Stimulated activated CD4-positive, alpha-beta T cell treated with anti-CD3 and anti-CD28 coated beads, Interleukin-2, amount 100 ng/mL, for 48 hours (primary cell): Measurements from ENCODE around the gene DGUOK.

Experiments
- DNase-seq, 2 donors: peaks; one replicate each; pipeline ENCODE4 v3.0.0-alpha.2; 2020

The DGUOK gene

DNA sequence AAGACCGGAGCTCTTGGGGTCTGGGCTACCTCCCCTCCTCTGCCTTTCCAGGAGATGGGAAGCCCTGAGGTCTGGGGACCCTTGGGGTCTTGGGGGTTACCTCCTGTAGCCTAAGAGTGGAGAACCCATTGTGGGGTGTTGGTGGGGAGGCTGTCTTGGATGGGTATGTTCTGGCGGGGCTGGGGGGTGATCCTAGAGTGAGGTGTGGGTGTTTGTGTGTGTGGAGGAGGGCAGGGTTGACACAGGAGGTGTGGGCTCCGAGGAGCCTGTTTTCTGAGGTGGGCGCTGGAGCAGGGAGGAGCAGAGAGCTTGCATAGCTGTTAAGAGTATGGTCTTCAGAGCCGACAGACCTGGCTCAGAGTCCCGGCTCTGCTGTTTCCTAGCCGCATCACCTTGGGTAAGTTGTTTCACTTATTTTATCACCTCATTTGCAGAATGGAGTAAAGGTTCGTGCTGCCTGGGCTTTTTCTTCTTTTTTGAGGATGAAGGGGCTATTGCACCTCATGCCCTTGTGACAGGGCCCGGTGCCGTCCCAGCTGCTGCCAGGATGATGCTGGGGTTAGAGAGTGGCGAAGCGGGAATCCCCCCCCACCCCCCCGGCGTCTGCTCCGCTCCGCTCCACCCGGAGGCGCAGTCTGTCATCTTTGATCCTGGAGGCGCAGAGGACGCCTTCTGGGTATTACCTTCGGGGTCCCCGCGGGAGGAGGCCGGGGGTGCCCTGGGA is 75.3 kb downstream of the DGUOK start:
- DNase-seq = no peak

DNA sequence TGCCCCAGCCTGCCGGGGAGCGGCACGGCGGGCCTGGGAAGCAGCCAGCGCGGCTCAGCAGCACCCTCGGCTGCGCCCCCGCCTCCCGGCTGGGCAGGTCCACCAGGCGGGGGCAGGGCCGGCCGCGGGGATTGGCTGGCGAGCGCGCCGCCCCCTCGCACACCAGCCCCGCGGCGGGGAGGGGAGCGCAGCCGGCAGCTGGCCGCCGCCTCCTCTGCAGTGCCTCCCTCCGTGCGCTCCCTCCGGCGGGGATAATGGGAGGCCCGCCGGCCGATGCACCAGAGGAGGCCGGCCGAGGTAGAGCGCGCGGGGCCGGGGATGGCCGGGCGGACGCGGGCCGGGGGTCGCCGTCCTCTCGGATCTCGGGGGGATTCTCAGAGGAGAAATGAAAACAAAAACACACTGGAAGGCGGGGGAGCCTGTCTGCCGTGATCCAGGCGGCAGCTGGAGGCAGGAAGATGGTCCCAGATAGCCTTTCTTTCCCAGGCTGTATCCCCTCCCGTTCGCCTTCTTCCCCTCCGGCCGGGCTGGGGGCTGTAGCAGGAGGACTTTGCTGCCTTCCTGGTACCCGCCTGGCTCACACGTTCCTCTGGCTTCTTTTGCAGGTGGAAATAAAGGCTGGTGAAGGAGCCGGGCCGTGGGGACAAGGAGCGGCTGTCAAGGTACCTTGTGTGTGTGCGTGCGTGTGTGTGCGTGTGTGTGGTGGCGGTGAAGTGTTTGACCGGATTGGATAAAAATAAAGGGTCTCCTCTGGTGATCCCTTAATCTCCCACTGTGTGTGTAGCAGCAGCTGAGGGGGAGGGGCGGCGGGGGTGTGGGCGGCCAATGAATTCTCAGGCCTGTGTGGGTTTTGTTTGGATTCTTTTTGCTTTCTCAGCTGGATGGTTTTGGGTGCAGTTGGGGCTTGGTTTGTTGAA is 76.1 kb downstream of the DGUOK start:
- peak; percentile 67 to 75 for DNase-seq

DNA sequence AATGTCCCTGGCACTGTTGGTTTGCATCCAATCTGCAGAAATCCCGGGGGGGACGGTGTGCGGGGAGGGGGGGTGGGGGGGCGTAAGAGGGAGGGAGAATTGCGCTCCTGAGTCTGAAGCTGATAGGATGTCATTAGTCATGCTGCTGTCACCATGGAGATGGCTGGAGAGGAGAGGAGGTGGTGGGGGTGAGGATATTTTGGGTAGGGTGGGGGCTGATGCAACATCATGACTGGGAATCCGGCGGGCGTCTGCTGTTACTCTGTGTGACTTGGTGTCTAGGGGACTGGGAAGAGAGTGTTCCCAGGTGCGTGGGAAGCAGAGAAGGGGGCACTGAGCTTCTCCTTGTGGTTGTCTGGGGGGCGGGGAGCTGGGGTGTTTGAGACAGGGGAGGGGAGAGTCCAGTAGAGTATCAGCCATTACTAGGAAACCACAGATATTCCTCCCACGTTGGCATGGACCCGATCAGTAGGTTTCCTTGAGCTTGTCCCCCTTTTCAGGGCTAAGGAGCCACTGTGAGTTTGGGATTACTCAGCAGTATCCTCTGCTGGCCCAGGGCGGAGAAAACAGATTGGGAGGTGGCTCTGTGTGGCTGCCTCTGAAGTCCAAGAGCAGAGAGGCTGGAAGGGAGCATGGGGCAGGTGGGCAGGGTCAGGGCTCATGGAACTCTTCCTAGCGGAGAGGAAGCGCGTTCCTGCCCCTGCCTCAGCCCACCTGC is 77.0 kb downstream of the DGUOK start:
- no peak for DNase-seq

DNA sequence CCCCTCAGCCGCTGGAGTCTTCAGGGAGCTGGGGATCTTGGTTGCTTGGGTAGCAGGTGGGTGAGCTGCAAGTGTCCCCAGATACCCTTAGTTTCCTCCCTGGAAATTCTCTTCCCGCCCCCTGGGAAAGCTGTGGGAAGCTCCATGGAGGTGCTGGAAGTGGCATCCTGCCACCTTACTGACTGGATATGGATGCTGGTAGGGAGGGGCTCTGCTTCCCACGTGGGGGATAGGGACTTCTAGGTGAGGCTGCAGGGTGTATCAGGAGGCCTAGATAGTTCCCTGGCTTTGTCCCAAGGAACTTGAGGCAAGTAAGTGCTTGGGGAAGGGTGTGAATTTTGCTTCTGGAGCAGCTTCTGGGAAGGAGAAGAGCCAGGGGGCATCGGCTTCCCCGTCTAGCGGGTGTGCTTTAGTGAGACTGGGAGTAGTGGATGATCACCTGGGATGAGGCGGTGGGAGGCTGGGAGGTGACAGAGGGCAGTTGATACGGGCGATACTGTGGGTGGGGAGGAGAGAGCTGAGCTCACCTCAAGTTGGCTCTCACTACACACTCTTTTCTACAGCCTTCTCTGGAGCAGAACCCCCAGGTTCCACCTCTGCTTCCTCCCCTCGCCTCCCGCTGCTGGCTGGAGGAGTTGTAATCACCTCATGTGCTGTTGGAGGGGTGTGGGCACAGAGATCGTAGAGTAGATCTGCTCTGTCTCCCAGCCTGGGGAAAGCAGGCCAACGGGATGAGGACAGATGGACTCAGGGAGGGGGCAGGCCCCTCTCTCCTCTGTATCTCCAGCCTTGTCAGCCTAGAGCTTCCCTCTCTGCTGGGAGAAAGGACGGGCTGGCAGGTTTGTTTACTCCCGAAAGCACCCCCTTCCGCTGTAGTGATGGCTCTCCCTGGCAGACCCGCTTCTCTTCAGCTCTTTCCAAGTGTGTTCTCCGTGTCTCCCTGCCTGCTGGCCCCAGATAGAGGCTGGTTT is 77.8 kb downstream of the DGUOK start:
- DNase-seq = no peak

DNA sequence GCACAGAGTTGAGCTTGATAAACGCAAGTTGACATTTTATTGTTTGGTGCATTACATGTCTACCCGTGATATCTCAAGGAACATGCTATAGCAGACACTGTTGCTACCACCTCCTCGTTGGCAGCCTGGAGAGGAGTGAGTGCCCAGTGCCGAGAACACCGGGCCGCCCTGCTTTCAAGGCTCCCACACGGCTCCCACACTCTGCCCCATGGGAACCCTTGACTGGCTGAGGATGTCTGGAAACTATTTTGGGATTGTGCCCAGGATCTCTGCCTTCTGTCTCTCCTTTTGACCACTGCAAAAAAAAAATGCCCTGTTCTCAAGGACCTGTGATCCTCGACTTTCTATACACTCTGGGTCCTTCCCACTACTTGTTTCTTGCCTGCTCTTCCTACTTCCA is 79.1 kb downstream of the DGUOK start:
- no peak for DNase-seq

DNA sequence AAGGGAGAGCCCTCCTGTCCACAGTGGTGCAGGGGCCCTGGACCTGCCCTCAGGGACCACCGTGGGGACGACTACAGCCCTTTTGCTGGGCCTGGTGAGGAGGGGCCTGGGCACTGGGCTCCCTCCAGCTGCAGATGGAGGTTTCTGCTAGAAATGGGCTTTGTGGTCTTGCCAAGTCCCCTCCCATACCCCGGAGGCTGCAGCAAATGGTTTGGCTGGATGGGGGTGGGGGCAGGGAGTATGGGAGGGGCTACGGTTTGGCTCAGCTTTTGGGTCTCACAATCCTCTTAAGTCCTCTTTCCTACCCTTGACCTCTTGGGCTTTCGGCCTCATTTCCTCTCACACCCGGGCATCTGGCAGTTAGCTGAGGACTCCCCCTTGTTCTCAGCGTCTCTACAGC is 79.8 kb downstream of the DGUOK start:
- DNase-seq = no peak

DNA sequence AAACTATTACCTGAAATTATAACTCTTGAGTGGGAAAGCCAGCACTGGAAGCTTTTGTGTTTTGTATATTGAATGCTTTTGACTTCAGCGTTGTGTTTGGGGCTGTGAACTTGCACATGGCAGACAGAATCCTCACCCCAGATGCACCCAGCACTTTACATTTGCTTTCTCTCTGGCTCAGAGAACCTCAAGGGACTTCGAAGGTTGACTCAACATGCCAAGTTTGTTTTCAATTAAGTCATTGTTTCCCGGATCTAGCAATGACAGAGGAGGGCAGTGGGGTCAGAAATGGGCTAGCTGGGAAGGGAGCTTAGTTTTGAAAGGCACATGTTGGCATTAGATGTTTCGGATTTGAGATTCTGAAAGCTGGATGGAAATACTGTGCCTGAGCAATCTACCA is 80.4 kb downstream of the DGUOK start:
- DNase-seq = no peak

DNA sequence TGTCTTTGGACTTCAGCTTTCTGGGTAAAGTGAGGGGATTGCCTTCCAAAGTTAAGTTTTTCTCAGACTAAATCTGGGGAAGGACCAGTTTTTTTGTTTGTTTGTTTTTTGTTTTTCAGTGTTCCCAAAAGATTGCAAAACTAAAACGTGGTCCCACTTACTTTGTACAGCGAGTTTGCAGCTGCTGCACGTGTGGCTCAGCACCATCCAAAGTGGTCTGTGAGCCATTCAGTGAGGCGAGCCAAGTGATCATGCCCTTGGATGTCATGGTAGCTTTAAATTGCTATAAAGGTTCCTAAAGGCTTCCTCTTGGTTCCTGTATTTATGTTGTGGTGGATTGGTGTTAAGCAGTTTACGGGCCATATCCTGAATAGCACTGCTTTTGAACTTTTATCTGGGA is 81.0 kb downstream of the DGUOK start:
- DNase-seq = no peak
